ENCODE measurements around the gene PIR.

PIR gene

DNA sequence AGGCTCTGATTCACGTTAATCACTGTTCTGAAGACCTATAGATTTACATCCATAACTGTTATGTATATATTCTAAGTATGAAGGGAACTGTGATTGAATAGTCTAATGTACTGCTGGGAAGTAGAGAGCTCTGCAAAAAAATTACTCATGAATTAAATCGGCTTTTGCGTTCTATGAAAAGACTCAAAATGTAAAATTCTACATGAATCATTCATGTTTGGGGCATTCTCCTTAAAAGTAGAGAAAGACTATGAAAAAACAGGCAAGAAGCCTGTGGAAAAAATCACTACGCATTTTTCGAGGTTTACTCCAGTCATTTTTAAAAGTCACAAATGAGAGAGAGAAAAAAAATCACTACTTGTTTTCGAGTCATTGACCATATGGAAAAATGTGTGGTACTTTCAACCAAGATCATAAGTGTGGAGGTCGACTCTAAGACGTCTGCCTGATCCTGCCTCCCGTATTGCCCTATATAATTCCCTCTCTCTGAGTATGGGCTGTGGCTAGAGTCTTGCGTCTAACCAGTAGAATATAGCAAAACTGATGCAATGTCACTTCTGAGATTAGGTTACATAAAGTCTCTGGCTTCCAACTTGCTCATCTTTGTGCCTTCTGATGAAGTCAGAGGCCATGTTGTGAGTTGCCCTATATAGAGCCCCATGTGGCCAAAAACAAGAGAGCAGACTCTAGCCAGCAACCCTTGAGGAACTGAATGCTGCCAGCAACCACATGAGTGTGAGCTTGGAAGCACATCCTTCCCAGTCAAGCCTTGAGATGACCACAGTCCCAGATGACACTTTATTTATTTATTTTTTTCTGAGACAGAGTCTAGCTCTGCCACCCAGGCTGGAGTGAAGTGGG is 76.8 kb downstream of the PIR start:
- no peak for DNase-seq

DNA sequence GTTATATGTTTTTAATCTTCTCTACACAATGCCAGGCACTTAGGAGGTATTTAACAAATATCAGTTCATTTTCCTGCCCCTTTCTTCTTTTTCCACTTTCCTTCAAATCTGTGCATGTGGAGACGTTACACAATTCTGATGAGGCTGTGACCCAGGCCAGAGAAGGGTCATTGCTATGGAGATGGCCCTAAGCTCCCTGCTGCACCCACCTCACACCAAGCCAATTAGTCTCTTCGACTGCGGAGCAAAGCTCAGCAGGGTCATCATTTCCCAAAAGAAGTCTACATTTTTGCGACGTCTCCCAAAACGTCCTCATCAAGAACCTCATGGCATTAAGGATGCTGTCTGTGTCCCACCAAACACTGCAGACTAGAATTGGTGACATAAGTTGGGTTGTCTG is 80.0 kb downstream of the PIR start:
- no peak for DNase-seq

DNA sequence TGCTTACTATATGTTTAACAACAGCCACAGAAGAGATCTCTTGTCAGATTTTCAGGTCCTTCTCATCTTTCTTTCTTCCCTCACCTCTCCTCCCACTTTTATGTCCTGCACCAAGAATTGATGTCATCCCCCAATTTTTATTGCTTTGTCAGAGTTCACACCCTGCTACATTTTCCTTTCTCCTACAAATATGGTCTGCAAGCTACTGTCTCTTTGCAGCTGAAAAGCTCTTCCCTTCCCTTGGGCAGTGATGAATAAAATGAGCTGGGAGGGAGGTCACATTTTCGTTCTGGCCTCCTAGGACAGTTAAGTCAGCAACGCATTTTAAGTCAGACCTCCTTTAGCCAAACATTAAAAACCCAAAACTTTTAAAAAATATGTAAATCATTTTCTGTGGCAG is 82.2 kb downstream of the PIR start:
- no peak for DNase-seq

DNA sequence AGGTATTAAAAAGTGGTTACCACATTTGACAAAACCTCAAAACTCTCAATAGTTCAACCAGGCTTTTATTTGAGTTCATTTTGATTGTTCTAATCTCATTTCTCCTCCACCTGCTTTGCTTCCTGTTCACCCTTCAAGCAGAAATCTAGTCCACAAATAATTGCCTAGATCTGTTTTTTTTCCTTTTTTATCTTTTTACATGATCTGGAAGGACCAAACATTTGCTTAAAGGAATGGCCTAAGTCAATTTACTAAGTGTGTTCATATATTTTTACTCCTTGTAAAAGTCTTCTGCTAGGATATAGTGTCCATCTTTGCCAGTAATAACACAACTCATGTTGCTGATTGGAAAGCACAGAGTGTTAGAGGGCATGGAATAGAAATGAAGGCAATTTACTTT is 82.7 kb downstream of the PIR start:
- no peak for DNase-seq

DNA sequence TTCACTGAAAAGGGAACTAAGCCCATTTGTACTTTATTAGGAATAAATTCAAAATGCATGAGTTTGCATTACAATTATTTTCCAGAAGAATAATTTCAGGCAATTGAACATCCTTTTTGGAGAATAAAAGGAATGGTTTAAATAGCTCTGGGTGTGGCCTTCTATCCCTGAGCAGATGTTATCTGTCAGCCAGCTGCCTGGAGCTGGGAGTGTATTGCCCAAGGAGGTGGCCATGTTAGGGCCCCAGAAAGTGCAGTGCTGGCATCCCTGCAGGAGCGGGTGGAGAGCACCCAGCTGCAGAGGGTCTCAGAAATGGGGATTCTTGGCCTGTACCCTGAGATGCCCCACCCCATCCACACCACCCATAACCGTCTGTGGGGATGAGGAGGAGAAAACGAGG is 87.3 kb downstream of the PIR start:
- no peak for DNase-seq

DNA sequence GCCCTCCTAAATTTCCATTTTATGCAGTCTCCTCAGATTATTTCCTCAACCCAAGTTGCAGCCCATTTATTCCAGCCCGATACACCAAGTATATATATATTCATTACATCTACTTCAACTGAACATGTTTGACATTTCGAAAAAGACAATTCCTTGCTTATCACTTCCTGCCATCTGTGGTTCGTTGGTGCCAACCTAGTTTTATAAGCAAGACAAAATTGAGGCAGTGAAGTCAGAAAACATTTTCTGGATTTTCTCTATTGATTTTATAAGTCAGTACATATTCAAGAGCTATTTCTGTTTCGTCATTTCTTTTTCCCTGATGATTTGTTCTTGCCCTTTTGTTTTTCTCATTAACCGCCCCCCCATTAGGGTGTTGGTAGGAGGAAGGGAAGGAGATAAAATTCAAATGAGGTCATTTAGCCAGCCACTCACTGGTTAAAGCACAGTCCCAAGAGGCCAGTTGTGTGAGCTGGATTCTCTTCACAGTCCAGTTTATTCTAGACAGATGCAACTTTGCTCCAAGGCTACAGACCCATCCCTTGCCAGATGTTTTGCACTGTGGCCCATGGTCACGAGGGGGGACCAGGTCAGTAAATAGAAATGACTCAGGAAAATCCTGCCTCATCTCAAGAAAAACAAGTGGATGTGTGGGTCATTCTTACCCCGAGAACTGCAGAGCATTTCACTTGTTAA is 88.6 kb downstream of the PIR start:
- no peak for DNase-seq

DNA sequence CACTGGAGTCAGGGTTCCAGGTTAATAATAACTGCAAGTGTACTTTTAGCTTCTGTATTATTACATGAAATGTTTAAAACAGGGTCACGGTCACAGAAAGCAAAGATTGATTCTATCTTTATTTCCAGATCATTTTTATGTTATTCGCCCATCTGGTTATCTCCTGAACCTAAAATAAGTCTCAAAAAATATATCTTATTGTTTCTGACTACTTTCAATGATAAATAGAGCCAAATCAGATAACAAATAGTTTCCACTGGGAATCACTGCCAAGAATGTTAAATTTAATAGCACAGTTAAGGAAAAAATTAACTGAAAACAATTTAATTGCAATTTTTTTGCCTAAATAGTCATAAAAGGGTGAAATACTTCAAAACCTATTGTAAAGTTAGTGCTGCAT is 91.8 kb downstream of the PIR start:
- DNase-seq: no peak

DNA sequence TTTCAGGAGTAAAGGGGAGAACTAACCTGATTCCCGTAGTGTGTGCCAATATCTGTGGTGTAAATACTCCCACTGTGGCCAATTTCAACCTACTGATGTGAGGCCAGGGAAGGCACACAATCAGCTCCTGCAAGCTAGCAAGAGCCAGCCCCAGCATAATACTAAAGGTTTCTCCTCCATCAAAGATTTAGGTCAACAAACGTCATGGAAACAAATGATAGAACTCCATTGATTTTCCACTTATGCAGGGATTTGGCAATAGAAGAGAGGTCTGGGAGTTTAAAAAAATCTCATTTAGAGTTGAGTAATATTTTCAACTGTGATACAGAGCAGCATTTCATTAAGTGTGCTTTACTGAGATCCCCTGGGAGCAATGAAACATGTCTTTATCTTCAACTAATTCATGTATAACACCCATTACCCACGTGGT is 93.2 kb downstream of the PIR start:
- DNase-seq: no peak

DNA sequence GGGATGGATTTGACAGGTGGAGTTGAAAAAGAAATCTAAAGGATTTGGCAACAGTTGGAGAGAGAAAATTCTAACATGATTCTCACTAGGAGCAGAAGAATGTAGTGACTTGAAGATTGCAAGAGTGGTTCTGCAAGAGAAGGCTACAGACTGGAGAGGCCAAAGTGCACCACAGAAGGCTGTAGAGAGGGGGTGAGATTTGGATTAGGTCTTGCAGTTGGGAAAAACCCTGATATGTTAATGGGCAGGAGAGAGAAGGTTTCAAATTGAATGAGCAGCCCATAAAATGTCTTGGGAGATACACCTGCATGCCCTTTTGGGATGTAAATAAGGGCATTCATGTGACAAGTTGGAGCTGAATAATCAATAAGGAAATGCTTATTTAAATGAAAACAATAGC is 94.3 kb downstream of the PIR start:
- no peak for DNase-seq

DNA sequence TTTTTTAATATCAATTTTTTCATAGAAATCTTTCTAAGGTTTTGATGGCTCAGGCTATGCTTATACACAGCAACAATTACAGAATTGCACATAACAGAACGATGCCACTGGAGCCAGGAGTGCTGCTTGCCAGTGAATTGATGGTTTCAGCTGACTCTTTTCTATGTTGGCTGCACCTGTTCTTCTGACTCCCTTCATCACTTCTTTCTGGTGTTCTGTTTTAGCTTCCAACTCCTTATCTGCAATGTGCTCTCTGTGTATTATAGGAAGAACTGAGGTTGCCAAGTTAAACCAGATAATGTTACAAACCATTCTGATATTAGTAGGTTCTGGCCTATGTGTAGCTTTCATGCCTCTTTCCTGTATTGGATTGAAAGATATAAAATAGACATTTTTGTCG is 97.3 kb downstream of the PIR start:
- no peak for DNase-seq

DNA sequence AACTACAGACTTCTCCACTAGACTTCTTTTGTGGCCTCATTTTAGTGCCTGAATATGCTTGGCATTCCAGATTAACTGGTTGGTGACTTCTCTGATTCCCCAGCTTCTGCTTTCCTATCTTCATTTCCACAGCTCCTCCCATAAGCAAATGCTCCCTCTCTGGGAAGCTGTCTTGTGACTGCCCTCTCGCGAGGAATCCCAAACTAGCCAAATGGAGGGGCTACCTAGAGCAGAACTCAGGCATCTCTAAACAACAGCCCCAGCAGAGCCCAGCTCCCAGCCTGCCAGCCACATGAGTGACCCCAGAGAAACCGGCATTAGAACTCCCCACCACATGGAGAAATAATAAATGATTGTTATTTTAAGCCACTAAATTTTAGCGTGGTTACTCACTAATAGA is 101.3 kb downstream of the PIR start:
- DNase-seq: no peak

DNA sequence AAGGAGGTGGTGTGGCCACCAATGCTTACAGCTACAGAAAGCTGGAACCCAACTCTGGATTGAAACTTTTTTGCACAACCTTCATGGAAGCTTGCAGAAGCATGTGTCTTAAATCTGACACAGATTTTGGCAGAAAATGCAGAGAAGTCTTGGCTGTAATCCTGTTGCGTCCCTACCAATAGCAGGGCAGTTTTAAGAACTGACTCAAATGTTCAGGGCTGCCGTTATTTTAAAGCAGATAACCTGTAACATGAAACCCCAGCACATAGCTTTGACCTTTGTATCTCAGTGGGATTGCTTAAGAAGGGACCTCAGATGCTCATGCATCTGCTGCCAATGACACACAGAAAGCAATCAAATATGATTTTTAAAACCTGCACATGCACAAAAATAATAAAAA is 108.8 kb downstream of the PIR start, which contains the start of gene VEGFD:
Gene VEGFD (minus strand): TSS at position 110 of the 400 bp plus-strand sequence. CDS start 467 bp downstream, outside the sequence.
- DNase-seq: no peak

DNA sequence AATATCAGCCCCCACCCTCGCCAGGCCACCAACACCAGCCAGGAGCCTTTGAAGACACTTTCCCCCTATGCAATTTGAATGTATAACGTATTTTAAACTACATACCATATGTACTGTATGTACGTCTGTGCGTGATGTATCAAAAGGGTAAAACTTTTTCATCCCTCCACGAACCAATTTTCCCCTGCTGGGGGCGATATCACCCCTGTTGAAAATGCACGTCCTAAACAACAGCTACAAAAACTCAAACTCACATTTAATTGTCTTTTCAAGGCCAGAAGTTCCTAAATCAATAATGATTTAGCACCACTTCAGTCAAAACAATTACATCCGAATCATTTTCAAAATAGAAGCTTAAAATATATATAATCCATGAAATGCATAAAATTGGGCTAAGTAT is 110.3 kb downstream of the PIR start:
- no peak for DNase-seq

DNA sequence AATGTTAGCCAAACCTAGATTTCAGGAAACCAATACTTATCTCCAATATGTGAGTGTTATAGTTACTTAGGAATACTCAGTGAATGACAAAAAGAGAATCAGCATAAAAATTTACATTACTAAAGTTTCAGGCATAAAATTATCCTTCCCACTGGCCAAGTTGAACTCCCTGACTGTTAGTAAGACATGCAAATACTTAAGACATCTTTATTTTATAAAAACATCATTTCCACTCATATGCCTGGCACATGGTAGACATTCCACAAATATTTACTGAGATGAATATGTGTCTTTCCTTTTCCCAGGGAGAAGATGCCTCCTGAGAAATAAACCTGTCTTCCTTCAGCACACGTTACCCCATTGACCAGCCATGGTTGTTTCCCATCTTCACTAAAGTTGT is 116.2 kb downstream of the PIR start:
- DNase-seq: no peak

DNA sequence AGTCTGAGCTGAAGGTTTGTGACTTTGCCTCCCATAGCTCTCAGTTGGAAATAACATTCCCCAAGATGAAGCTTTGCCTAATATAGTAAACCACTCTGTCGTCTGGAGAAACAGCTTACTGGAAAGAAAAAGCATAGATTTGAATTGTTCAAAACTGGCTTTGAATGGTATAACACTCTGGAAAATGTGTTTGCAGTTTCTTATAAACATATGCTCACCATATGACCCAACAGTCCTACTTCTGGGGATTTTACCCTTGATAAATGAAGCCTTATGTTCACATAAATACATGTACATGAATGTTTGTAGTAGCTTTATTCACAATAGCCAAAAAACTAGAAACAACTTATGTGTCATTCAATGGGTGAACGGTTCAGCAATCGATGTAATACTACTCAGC is 119.2 kb downstream of the PIR start:
- no peak for DNase-seq

DNA sequence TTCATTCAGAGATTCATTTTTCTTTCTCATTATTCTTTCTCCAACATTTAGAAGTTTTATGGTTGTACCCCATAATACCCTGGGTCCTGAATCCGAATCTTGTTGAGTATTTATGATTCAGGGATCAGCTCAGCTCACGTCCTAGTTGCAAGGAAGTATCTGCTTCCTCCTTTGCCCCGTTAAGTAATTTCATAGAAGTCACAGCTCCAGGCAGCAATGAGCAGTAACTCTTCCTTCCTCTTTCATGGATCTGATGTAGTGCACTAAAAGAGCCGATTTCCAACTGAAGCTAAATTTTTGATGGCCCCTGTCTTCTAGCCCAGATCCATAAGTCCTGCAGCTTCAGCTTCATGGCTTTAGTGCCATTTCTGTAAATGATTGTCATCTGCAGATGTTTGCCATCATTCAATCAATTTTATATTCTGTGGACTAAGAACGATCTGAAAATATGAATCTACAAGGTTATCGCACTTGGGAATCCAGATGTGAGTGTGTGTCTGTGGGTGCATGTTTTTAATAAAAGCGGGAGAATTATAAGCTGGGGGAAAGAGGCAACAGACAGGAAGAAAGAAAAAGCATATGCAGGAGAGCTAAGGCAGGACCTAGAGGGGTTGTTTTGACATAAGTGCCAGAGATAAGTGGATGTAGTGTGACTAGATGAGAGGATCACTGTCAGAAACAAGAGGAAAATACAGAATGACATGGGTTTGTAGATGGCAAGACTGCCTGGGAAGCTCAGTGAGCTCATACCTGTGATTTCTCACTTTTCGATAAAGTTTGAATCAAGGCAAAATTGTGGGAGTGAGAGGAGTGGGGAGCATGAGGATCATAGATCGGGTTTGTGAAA is 126.4 kb downstream of the PIR start:
- no peak for DNase-seq

DNA sequence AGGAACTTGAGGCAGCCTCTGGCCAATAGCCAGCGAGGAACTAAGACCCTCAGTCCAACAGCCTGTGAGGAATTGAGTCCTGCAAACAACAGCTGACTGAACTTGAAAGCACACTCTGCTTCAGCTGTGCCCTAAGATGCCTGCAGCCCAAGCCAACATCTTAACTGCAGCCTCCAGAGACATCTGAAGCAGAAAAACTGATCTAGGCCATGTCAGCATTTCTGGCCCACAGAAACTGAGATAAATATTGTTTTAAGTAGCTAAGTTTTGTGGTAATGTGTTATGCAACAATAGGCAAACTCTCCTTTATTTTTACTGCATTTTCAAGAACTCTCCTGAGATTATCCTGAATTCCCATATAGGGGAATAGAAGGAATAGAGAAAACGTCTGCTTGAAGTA is 133.4 kb downstream of the PIR start:
- no peak for DNase-seq

DNA sequence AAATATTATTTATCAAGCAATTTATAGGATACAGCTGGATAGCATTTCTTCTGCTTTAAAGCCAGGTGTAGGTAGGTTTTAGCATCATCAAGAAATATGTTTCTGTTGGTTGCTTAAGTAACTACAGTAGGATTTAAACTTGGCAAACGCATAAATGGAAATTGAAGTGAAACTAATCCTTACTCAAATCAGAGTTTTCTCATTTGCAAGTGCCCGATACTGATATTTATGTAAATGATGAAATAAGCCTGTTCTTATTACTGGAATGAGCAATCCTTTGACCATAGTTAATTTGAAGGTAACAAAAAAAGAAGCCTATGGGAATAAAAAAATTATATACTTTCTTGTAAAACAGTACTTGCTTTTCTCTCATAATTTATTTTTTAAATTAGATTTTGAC is 134.6 kb downstream of the PIR start:
- no peak for DNase-seq

DNA sequence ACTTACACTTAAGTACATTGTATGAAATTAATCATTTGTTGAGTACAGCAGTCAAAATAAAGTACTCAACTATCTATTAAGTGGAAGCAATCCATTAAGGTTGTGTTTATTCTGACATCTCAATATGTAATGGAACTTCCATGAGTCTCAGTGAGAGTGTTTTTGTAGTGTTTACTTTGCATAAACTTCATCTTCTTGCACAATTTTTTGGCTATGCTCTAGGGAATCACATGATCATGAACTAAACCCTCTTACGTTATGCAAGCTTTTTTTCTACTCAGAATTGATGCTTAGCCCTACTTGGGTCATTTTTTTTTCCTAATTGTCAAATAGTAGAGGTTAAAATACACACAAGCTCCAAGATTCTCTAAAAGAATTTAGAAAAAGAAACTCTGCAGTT is 136.7 kb downstream of the PIR start:
- no peak for DNase-seq

DNA sequence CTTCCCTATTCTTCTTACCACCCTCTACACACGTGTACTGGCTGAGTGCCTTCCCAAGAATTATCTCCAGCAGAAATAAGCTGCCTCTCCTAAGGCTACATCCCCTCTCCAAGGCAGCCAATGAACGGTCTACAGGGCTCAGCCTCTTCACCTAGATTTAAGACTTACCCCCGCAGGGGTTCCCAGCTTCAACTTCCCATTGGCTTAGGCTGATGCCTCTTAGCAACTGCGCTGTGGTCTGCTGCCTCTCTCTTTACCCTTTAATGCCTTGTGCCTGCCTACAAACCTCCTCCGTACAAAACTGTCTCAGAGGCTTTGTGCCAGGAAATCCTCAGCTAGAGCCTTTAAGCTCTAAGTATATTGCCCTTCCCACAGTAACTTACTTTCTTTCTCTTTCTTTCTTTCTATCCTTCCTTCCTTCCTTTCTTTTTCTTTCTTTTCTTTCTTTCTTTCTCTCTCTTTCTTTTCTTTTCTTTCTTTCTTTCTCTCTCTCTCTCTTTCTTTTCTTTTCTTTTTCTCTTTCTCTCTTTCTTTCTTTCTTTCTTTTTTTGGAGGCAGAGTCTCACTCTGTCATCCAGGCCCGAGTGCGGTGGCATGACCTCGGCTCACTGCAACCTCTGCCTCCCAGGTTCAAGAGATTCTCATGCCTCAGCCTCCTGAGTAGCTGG is 142.7 kb downstream of the PIR start:
- no peak for DNase-seq

DNA sequence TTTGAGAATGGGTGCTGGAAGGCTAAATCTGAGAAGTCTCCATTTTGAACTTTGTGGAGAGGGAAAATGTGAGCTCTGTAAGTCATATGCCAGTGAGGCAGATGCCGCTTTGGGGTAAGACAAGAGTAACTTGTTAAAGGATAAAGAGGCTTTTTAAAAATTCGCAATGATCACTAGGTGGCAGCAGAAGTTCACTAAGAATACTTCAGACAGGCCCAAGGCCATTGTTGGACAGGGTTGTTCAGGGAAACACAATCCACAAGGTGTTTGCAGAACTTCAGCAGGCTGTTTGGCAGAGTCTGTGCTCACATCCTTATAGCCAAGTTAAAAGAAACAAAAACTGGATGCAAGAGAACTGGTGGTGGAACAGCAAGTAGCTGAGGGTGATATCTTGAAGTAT is 144.1 kb downstream of the PIR start:
- DNase-seq: peak; percentile 32

DNA sequence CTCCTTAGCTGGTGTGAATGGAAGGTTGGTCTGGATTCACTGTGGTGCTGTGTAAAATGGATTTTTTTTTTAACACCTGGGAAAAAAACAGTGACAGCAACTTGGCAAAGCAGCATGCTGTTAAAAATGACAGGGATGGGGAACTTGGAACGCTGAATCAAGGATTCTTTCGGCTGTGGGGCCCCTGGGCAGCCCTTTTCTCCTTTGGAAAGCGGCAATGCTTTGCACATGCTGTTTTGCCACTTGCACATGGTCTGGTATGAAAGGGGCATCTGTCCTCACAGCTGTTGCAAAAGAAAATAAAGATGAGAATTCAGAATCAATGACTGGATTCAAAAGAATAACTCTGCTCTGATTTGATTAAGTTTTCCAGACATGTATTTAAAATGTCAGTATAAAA is 147.2 kb downstream of the PIR start:
- no peak for DNase-seq

DNA sequence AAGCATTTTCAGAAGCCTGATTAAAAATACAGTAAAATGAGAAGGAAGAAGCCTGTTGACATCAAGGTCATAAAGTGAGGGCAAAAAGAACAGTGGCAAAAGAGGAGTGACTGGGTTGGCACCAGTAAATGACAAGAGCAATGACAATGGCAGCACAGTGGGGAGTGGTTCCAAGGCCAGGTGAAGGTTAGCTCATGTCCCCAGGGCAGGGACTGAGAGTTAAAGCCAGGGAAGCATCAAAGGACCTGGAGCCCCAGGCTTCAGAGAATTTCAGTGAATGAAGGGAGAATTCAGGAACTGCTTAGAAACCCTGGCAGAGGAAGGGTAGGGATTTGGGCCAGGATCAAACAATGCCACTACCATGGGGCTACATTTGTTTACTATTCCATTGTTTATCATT is 149.0 kb downstream of the PIR start:
- no peak for DNase-seq

Data from CD4-positive, alpha-beta T cell treated with Interleukin-4 for 4 hours (primary cell).